Fibroblast of skin of right biceps (primary cell): ENCODE data around the gene CNPY2.
"Not testable (repeated sequence)": the region's sequence is repeated elsewhere in the genome, so short reads cannot be mapped to it uniquely, and the experiment has no call there.

Experiments
- DNase-seq: peaks from one replicate; pipeline ENCODE4 v3.0.0-alpha.2; 2013

CNPY2 gene

GRCh38 chr12:56297400-56297799 is 18.4 kb downstream of the CNPY2 start:
- no peak for DNase-seq

DNA sequence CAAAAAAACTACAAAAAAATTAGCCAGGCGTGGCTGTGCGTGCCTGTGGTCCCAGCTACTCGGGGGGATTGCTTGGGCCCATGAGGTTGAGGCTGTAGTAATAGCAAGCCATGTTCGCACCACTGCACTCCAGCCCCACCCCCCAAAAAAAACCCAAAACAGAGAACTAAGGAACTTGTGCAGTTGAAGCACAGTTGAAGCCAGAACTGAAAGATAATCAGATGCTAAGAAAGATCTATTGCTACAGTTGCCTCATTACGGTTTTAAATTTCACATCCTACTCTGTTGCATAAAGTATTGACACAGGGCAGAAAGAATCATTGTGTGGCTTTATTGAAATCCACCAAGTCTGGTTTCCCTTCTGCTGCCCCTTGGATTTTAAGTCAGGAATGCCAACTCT is 19.5 kb downstream of the CNPY2 start:
- no peak for DNase-seq

DNA sequence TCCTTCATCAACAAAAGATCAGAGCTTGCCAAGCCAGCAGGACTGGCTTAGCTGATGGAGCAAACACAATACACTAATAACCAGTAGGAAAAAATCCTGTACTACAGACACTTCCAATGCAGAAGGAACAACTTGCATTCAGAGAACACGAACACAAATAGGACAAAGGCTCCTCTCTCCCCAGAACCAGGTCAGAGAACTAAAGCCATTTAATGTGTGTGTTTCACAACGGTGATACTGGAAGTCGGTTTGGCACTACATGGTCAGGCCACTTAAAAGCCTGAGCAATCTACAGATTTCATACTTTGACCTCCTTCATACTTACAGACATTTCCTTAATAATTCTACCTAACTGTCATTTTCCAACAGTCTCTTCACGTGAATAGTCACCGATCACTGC is 22.0 kb downstream of the CNPY2 start:
- no peak for DNase-seq

DNA sequence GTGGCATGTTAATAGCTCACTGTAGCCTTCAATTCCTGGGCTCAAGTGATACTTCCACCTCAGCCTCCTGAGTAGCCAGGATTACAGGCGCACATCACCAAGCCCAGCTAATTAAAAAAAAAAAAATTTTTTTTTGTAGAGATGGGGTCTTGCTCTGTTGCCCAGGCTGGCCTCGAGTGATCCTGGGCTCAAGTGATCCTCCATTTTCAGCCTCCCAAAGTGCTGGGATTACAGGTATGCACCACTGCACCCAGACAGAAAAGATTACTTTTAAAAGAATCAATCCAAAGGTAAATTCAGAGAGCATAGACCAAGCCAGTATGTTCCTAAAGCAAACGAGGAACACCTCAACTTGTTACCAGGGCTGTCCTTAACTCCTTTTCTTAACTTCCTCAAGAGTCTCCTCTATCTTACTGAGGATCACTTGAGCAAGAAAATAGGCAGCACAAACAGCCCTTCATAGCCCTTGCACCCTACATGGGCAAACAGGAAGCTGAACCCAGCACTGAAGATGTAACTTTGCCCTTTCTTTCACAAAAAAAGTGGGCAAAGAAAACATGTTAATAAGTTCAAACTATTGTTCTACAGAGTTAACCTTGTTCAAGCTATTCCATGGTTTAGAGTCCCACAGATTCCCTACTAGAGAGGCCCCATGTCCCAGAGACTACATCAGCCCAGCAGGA is 26.9 kb downstream of the CNPY2 start:
- DNase-seq: no peak

DNA sequence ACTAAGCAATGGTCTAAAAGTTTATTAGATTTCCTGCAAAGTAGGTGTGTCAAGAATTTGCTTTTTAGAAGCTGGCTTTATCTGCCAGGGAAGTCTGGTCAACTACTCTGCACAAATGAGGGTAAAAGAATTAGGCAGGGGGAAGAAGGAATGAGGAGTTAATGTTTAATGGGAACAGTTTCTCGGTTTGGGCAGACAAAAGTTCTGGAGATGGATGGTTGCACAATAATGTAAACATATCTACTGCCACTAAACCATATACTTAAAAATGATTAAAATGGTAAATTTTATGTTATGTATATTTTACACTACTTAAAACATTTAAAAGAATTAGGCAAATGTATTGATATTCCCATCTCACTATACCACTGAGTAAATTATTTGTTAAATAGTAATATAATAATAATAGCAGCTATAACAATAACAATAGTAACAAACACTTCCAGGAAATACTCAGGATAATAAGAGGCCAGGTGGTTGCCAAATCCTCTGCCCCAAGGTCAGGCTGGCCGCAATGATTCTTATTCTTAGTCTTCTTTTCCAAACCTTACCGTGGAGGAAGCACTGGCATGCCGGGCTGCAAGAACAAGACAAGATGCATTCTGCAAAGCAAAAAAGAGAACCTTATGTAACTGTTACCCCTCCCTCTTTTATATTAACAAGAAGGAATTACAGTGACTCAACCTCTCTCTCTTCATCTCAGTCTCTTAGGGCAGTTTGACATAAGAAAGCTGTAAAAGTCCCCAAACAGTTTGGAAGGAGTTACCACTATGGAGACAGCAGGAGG is 29.6 kb downstream of the CNPY2 start:
- DNase-seq: no peak

DNA sequence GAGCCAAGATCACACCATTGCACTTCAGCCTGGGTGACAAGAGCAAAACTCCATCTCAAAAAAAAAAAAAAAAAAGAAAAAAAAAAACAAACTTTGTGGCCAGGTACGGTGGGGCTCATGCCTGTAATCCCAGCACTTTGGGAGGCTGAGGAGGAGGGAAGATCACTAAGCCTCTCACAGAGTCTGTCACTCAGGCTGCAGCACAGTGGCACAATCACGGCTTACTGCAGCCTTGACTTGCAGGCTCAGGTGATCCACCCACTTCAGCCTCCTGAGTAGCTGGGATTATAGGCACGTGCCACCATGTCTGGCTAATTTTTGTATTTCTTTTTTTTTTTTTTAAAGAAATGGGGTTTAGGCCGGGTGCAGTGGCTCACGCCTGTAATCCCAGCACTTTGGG is 31.5 kb downstream of the CNPY2 start:
- DNase-seq: not testable (repeated sequence)

DNA sequence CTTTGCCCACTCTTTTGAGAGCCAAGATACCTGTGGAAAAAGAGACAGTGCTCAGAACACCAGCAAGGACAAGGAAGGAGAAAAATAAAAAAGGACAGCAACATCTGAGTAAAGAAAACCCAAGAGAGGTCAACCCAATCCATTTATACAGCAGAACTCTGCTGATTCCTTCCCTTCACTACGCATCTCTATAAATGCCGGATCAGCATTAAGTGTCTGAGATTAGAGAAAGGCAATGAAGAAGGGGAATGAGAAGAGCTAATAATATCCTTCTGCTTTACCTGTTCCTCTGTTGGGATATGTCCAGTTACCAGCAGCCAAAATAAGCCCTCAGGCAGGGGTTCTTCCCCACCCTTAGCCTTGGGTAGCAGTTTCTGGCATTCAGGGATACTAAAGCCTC is 33.2 kb downstream of the CNPY2 start:
- DNase-seq: no peak

- no peak for DNase-seq
These were observed 33.8 kb downstream of the CNPY2 start for GRCh38 chr12:56282030-56282429.

- no peak for DNase-seq
These were observed 34.9 kb downstream of the CNPY2 start for GRCh38 chr12:56280849-56281248.

GRCh38 chr12:56278905-56279304 is 36.9 kb downstream of the CNPY2 start:
- no peak for DNase-seq

GRCh38 chr12:56274299-56274698 is 41.5 kb downstream of the CNPY2 start:
- no peak for DNase-seq

GRCh38 chr12:56272468-56272867 is 43.3 kb downstream of the CNPY2 start:
- DNase-seq: not testable (repeated sequence)

GRCh38 chr12:56271031-56271430 is 44.8 kb downstream of the CNPY2 start:
- peak; percentile 21 for DNase-seq

- DNase-seq: no peak
These were observed 48.2 kb downstream of the CNPY2 start for GRCh38 chr12:56267443-56268071.

DNA sequence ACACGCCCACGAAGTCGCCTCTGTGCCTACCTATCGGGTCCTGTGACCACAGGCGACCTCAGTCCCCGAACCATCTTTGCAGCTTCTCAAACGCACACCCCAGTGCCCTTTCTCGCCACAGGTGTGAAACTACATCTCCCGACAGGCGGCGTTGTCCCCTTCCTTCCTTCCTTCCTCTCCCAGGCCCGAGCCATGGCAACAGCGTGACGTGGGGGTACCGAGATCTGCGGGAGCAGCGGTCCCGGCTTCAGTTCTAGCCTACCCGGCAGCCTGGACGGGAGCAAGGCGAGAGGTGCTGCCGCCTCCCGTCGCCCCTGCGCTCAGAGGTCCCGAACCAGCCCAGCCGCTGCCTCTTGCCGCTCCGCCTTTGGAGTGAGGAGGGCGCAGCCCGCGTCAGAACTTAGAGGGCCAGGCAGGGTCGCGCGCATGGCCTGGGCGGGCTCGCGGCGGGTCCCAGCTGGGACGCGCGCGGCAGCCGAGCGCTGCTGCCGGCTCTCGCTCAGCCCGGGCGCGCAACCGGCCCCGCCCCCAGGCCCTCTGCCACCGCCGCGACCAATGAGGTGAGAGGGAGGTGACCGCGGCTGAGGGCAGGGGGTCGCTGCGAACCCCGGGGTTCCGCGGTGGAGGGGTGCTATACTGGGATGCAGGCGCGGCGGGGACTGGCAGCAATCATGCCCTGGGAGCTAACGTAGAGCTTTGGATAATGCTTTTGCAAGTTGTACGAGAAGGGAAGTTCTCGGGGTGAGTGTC is 48.9 kb downstream of the CNPY2 start, which contains the start of gene COQ10A:
Gene COQ10A, plus strand, starts transcription at position 250 of the 750 bp plus-strand sequence. Its CDS starts 177 bp downstream, at position 427.
- peak; percentile 85 for DNase-seq

DNA sequence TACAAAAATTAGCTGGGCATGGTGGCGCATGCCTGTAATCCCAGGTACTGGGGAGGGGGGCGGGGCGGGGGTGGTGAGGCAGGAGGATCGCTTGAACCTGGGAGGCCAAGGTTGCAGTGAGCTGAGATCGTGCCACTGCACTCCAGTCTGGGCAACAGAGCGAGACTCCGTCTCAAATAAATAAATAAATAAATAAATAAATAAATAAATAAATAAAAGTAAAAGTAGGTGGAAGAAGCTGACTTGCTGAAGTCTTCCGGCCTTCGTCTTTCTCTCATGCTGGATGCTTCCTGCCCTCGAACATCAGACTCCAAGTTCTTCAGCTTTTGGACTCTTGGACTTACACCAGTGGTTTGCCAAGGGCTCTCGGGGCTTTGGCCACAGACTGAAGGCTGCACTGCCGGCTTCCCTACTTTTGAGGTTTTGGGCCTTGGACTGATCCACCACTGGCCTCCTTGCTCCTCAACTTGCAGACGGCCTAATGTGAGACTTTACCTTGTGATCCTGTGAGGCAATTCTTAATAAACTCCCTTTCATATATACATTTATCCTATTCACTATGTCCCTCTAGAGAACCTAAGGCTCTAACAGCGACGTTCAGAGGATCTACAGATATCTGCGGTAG is 49.6 kb downstream of the CNPY2 start:
- not testable (repeated sequence) for DNase-seq

- not testable (repeated sequence) for DNase-seq
These were observed 52.8 kb downstream of the CNPY2 start for GRCh38 chr12:56262955-56263354.

DNA sequence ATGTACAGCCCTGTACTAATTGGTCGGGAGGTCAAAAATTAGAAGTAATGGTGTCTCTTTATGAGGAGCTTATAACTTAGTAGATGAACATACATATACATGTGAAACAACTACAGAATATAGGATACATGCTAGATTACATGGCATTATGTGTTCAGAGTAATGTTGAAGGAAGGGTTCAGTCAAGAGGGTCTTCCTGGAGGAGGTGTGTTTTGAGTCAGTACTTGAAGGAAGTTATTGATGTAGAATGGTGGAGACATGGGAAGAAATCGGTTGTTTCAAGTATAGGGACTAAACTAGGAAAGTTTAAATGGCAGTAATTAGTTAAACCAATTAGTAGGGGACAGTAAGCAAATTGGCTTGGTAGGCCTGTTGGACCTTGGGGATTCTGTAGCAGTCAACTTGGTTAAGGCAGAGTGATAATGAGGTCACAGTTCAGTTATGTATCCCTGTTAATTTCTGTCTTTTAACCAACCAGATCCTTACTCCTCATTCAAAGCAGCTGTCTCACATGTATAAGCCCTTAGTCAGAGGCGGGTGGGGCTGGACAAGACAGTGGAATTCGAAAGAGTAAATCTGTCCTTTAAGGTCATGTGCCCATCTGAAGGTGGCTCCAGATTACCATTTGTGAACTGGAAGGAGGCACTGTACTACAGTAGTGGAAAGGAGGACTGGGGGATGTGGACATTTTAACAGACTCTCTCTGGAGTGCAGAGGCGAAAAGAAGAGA is 54.1 kb downstream of the CNPY2 start:
- peak; percentile 89 for DNase-seq

DNA sequence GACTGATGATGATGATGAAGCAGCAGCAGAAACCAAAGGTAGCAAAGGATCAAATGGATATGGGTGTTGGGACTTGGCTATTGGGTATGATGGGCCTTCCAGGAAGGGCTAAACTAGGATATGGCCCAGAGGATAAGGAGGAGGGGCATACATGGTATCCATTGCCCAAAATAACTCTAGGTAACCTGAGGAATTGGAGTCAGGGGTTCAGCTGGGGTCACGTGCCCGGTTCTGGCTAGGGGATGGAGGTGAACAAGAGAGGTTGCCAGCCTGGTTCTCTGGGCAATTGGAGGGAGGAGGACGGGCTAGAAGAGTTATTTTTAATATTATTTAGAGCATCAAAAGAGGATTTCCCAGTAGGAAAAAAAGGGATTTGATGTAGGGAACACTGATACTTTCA is 54.9 kb downstream of the CNPY2 start:
- DNase-seq: no peak

DNA sequence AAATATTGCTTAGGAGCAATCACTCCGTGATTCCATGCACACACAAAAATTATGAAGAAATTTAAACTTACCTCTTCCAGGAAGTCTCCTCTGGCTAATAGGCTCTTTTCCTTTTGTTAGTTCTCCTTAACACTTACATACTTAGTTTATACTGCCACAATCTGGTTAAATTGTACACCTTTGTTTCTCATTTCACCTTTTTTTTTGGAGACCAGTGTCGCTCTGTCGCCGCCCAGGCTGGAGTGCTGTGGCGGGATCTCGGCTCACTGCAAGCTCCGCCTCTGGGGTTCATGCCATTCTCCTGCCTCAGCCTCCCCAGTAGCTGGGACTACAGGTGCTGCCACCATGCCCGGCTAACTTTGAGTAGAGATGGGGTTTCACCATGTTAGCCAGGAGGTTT is 55.4 kb downstream of the CNPY2 start:
- no peak for DNase-seq
